HG02588 (cell line): ENCODE results near the gene NPB.

ENCODE experiments used
- ATAC-seq: cut with Tn5 transposase; IDR thresholded peaks from one replicate; pipeline ENCODE4 v1.9.1; 2021; ENCODE audit warnings: mild to moderate bottlenecking, moderate library complexity; ENCODE audit not compliant: unreplicated experiment

Gene NPB

GRCh38 chr17:81898029-81898866 is 3.8 kb upstream of the NPB start:
- no peak for ATAC-seq

GRCh38 chr17:81898885-81899284 is 3.2 kb upstream of the NPB start:
- no peak for ATAC-seq

GRCh38 chr17:81899514-81900166 is 2.4 kb upstream of the NPB start:
- ATAC-seq = no peak

GRCh38 chr17:81900181-81900820 is 1.7 kb upstream of the NPB start:
- ATAC-seq = no peak

DNA sequence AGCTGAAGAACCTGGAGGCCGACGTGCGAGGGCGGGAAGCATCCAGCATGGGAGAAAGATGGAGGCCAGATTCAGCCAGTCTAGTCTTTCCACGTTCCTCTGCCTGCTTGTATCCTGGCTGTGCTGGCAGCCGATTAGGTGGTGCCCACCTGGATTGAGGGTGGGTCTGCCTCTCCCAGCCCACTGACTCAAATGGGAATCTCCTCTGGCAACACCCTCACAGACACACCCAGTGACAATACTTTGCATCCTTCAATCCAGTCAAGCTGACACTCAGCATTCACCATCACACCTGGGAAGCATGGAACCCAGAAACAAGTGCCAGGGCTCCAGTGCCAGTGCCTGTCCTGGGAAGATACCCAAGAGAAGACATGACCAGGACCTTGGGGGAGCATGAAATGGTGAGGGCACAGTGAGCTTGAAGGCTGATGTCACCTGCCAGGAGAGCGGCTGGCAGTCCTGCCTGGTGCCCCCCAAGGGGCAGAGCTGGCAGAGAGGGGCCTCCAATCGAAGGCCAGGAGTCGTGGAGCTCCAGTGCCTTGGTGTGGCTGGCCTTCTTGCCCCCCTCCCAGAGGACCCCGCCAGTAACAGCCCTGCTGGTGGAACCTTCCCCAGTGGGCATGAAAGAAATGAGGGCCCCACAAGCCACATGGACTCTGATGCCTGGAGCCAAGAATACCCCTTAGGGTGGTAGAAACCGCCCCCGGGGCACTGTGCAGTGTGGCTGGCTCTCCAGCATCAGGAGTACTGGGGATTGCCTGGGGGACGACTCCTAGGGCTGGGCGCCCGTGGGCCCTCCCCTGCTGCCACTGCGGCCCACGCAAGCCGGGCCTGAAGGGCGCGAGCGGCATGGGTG is 643 bp upstream of the NPB start:
- ATAC-seq = no peak

GRCh38 chr17:81902653-81903414 is 796 bp downstream of the NPB start:
- ATAC-seq = no peak

- ATAC-seq = no peak
Observed at GRCh38 chr17:81903415-81903831, 1.4 kb downstream of the NPB start.

DNA sequence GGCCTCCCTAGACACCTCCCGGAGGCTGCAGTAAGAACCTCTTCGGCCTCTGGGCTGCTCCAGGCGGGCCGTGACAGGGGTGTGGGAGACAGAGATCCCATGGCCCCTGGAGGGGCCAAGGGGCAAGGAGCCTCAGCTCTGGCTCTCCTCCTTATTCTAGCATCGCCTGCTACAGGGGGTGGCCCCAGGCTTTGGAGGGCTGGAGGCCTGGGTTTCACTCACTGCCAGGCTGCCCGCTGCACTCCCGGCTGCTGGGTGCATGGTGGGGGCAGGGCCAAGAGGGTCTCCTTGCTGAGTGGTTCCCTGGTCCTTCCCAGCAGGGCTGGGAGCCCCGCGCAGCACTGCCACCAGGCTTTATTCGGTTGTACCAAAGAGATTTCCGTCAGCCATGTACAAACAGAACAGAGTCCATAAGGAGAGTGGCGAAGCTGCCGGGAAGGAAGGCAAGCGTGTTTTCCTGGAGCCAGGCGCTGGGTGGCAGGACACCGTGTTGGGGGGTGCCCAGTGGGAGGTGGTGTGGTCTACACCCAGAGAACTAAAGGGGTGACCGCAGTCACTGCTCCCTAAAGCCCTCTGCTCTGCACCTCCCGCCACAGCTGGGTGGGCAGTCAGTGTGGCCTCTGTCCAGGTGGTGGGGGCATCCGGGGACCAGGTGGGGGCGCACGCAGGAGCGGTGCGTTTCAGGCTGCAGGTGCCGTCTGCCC is 2.0 kb downstream of the NPB start:
- no peak for ATAC-seq

DNA sequence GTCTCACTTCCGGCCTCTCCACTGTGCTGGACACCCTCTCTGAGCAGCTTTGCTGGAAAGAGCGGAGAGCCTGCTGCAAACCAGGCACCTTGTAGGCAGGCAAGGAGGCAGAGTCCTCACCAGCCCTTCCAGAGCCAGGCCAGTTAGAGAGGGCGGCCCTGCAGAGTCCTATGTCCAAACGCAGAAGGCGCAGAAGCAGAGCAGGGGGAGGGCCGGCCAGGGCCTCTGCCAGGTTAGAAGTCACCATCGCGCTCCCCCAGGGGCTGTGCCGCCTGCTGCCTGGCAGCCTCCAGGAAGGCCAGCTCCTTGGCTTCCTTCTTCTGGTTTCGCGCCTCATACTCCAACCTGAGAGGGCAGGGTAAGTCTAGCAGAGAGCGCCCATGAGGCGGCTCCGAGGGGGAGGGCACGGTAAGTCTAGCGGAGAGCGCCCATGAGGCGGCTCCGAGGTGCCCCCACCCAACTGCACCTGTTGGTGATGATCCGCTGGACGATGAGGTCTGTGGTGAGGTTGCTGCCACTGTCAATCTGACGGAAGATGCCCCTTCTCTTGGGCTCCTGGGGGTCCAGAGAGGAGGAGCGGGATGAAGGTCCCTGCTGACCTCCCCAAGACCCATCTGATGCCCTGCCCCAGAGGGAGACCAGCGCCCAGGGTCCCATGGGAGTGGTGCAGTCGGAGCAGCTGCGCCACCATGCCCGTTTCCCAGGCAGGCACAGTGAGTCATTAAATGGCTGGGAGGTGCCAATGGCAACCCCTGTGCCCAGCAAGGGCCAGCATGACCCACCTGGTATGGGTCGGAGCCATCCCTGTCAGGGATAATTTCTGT is 2.8 kb downstream of the NPB start:
- ATAC-seq = no peak

DNA sequence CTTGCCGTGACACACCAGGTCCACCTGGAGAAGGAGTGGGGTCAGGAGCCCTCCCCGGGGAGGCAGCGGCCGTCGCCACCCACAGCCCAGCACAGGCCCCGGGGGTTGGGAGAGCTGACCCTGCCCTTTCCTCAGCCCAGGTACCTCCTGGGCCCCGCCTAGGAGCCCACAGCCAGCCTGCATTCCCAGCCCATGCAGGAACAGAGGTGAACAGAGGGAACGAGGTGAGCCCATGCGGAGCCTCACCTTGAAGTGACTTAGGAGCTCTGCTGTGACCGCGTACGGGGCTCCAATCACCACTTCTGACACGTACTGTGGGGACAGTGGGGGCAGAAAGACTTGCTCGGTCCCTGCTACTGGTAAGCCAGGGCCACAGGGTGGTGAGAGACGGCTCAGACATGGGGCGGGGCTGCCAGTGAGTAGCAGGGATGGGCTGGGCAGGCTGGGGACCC is 3.4 kb downstream of the NPB start:
- ATAC-seq = no peak

GRCh38 chr17:81905993-81906392 is 4.0 kb downstream of the NPB start:
- no peak for ATAC-seq

- ATAC-seq = no peak
Observed at GRCh38 chr17:81906476-81907218, 4.6 kb downstream of the NPB start.

DNA sequence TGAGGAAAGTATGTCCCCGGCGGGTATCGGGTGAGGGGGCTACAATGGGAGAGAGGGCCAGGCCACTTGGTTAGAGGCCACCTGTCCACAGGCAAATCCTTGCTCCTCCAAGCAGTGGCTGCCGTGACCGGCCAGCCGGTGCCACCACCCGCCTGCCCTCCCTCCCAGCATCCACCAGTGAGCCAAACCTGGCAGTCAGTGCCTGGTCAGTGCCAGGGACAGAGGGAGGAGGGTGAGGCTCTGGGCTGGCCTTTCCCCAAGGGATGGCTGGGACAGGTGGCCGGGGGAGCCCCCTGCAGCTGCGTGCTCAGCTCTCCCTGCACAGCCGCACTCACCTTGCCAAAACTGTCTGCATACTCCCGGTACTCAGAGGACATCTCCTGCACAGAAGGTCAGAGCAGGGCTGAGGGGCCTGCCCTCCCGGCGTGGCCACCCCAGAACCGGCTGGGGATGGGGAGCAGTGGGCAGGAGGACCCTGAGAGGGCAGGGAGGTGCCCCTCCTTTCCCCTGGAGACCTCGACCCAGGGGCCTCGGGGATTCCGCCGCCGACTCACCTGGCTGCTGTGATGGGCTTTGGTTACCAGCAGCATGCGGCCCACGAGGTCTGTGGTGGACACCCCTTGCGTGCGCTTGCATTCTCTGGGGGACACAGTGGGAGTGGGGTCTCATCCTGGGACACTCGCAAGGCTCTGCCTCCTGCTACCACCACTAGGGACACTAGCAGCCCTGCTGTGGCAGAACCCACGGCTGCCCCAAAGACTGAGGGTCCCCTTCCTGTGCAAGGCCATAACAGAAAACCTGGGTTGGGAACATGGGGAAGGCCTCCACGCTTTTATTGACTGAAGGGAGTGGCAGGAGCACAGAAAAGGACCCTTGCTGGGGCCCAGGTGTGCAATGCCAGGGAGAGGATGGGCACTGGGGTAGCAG is 5.4 kb downstream of the NPB start:
- ATAC-seq = no peak

DNA sequence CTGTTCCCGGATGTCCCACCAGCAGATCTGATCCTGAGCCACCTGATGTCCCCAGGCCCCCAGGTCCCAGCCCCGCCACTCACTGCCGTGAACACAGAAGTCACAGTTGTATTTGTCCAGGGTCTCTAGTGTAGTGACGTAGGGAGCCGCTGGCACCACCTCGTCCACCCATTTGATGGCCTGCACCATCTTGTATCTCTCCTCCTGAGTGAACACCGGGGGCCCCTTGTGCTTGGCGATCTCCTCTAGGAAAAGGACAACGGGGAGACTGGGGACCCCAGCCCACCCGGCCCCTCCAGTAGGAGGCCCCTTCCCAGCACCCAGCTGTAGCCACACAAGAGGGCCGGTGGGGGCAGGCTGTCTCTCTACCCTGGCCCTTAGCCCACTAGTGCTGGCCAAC is 6.8 kb downstream of the NPB start:
- no peak for ATAC-seq

DNA sequence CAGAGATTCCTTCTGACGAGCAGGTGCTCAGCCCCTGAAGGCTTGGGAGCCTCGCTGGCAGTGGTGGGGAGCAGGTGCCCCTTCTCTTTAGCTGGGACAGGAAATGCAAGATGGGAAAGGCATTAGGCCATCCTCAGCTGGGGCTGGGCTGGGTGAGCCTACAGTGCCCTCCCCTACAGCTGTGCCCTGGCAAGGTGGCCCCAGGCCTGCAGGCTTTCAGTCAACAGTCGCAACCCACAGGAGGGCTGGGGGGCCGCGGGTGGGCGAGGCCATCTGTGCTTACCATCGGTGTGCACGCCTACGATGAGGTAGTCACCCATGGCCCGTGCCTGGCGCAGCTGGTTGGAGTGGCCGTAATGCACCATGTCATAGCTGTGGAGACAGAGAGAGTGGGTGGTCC is 7.2 kb downstream of the NPB start:
- ATAC-seq = no peak

GRCh38 chr17:81909966-81910839 is 8.2 kb downstream of the NPB start:
- ATAC-seq = no peak
